Type B pancreatic cell (in vitro differentiated cells): ENCODE data around the gene ACTN3. TPM values are rescaled to one million over a fixed set of nuclear protein-coding genes. Genes with fewer than 3 reads are reported as not detected.

Source experiments
- DNase-seq: peaks from one replicate; pipeline ENCODE4 v3.0.0; 2021; ENCODE audit warnings: mixed read lengths; ENCODE audit not compliant: unreplicated experiment; ENCODE audit errors: extremely low spot score
- H3K27ac Mint-ChIP-seq: 2 replicates; pipeline ENCODE4 v1.8.0; 2021; ENCODE audit warnings: mild to moderate bottlenecking, mixed read lengths
- H3K27me3 Mint-ChIP-seq: 2 replicates; pipeline ENCODE4 v1.8.0; 2021; ENCODE audit warnings: mixed read lengths
- H3K36me3 Mint-ChIP-seq: 2 replicates; pipeline ENCODE4 v1.8.0; 2021; ENCODE audit warnings: mixed read lengths
- H3K4me1 Mint-ChIP-seq: one replicate; pipeline ENCODE4 v1.8.0; 2021; ENCODE audit warnings: mixed read lengths; ENCODE audit not compliant: unreplicated experiment
- H3K4me3 Mint-ChIP-seq: 2 replicates; pipeline ENCODE4 v1.8.0; 2021; ENCODE audit warnings: mild to moderate bottlenecking, mixed read lengths
- H3K9me3 Mint-ChIP-seq: 2 replicates; pipeline ENCODE4 v1.8.0; 2021; ENCODE audit warnings: mixed read lengths
- long read RNA-seq: library from polyadenylated mRNA; unstranded; transcript quantifications from one replicate; pipeline ENCODE4 v2.0.0, GENCODE V29; 2020
- total RNA-seq: library from RNA; stranded (reverse); gene quantifications from 2 replicates; pipeline ENCODE4 v1.2.1, GENCODE V29; 2021; ENCODE audit warnings: low replicate concordance
- TF ChIP-seq, protein P1 (sequence below): fragments of 200-600 bp; sonication (generic); conservative IDR thresholded peaks from 2 replicates; pipeline ENCODE4 v1.5.0; 2021; ENCODE audit warnings: antibody characterized with exemption, mild to moderate bottlenecking

ACTN3 gene
- total RNA-seq: 0.57 and 2.6 TPM in 2 replicates
- long read RNA-seq: 0 reads

- H3K27ac Mint-ChIP-seq: no peak within 1 kb of the TSS
- TF ChIP-seq, protein P1, sequence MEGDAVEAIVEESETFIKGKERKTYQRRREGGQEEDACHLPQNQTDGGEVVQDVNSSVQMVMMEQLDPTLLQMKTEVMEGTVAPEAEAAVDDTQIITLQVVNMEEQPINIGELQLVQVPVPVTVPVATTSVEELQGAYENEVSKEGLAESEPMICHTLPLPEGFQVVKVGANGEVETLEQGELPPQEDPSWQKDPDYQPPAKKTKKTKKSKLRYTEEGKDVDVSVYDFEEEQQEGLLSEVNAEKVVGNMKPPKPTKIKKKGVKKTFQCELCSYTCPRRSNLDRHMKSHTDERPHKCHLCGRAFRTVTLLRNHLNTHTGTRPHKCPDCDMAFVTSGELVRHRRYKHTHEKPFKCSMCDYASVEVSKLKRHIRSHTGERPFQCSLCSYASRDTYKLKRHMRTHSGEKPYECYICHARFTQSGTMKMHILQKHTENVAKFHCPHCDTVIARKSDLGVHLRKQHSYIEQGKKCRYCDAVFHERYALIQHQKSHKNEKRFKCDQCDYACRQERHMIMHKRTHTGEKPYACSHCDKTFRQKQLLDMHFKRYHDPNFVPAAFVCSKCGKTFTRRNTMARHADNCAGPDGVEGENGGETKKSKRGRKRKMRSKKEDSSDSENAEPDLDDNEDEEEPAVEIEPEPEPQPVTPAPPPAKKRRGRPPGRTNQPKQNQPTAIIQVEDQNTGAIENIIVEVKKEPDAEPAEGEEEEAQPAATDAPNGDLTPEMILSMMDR: no peak
- H3K27me3 Mint-ChIP-seq: peaks cover 9% of the 10 kb centered on the region
- H3K9me3 Mint-ChIP-seq: no peaks in the 10 kb centered on the region
- H3K36me3 Mint-ChIP-seq: peaks cover 3% of the 10 kb centered on the region
- peaks cover 36% of the 10 kb centered on the region for H3K4me1 Mint-ChIP-seq
- H3K4me3 Mint-ChIP-seq: peak within 1 kb of the TSS; percentile 87
- no peak for DNase-seq
Measured at GRCh38 chr11:66546368-66546965, at the start of gene ACTN3. ACTN3 (plus strand) TSS chr11:66546903; CDS start chr11:66546938, 35 bp downstream.

- H3K27ac Mint-ChIP-seq: no peak overlapping the region
- H3K4me1 Mint-ChIP-seq: no peaks in the 10 kb centered on the region
- H3K4me3 Mint-ChIP-seq: no peak overlapping the region
- no peaks in the 10 kb centered on the region for H3K9me3 Mint-ChIP-seq
- no peak for DNase-seq
- H3K27me3 Mint-ChIP-seq: no peaks in the 10 kb centered on the region
- no peaks in the 10 kb centered on the region for H3K36me3 Mint-ChIP-seq
- TF ChIP-seq, protein P1: no peak
Measured at GRCh38 chr11:66497206-66497605, 49.5 kb upstream of the ACTN3 start.

DNA sequence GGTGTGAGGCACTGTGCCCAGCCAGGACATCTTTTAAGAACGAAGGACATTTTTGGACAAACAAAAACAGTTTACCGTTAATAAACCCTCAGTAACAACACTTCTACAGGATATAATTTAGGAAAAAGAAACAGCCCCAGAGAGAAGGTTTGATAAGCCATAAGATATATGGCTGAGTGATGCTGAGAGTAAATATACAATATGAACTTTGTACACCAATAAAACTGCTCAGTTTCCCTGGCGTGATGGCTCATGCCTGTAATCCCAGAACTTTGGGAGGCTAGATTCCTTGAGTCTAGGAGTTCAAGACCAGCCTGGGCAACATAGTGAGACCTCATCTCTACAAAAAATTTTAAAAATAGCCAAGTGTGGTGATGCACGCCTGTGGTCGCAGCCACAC is 48.2 kb upstream of the ACTN3 start:
- no peak overlapping the region for H3K4me3 Mint-ChIP-seq
- H3K27ac Mint-ChIP-seq: no peak overlapping the region
- TF ChIP-seq, protein P1: no peak
- no peaks in the 10 kb centered on the region for H3K9me3 Mint-ChIP-seq
- no peaks in the 10 kb centered on the region for H3K4me1 Mint-ChIP-seq
- no peak for DNase-seq
- no peaks in the 10 kb centered on the region for H3K36me3 Mint-ChIP-seq
- H3K27me3 Mint-ChIP-seq: no peaks in the 10 kb centered on the region

- DNase-seq: no peak
- H3K27me3 Mint-ChIP-seq: no peaks in the 10 kb centered on the region
- no peaks in the 10 kb centered on the region for H3K4me1 Mint-ChIP-seq
- H3K9me3 Mint-ChIP-seq: no peaks in the 10 kb centered on the region
- no peak overlapping the region for H3K27ac Mint-ChIP-seq
- H3K4me3 Mint-ChIP-seq: no peak overlapping the region
- TF ChIP-seq, protein P1: no peak
- H3K36me3 Mint-ChIP-seq: no peaks in the 10 kb centered on the region
Measured at GRCh38 chr11:66505276-66505816, 41.4 kb upstream of the ACTN3 start.

- Mint-ChIP-seq H3K27ac (no peak overlapping the region), H3K27me3 (no peaks in the 10 kb centered on the region), H3K4me3 (no peak overlapping the region), H3K36me3 (no peaks in the 10 kb centered on the region), H3K4me1 (peaks cover 7% of the 10 kb centered on the region), H3K9me3 (no peaks in the 10 kb centered on the region)
- TF ChIP-seq, protein P1: no peak
- no peak for DNase-seq
Measured at GRCh38 chr11:66509131-66509561, 37.6 kb upstream of the ACTN3 start.
